Esophagus squamous epithelium (tissue), 5 donors: ENCODE measurements around the gene ARID2. TPM values are rescaled to one million over a fixed set of nuclear protein-coding genes. Genes with fewer than 3 reads are reported as not detected.

Source experiments
- DNase-seq: peaks from one replicate; lab custom pipeline; 2025; lab: John Stamatoyannopoulos, UW
- H3K27ac ChIP-seq, 4 donors: fragments of 200-600 bp; sonication (generic); one replicate each; pipeline ENCODE4 v1.5.1; 2016 to 2019; ENCODE audit warnings: mild to moderate bottlenecking in 1 of 4
- H3K27me3 ChIP-seq, 4 donors: fragments of 200-600 bp; sonication (generic); 1 replicate in 3 of 4; 2 replicates in 1 of 4; pipeline versions ENCODE4 v1.5.1 to v1.6.0; 2017 to 2021; ENCODE audit warnings: antibody characterized with exemption in 1 of 4
- H3K36me3 ChIP-seq, 3 donors: fragments of 200-600 bp; sonication (generic); one replicate each; pipeline ENCODE4 v1.5.1; 2016 to 2019
- H3K4me1 ChIP-seq, 3 donors: fragments of 200-600 bp; sonication (generic); one replicate each; pipeline ENCODE4 v1.5.1; 2017 to 2019
- H3K4me3 ChIP-seq, 4 donors: fragments of 200-600 bp; sonication (generic); 1 replicate in 3 of 4; 2 replicates in 1 of 4; pipeline ENCODE4 v1.5.1; 2016 to 2019; ENCODE audit warnings: mild to moderate bottlenecking in 2 of 4, moderate library complexity in 1 of 4
- H3K9me3 ChIP-seq, 3 donors: fragments of 200-600 bp; sonication (generic); one replicate each; pipeline ENCODE4 v1.5.1; 2016 to 2019
- POLR2A ChIP-seq, 4 donors: fragments of 450-650 bp; IDR thresholded peaks; one replicate each; pipeline ENCODE4 v1.6.1; 2017; ENCODE audit warnings: antibody characterized with exemption in 4 of 4, mild to moderate bottlenecking in 4 of 4, moderate library complexity in 3 of 4
- WGBS, 2 donors: methylation state at CpG; one replicate each; pipeline ENCODE4 v1.1.5; 2018; 5-methylcytosine and 5-hydroxymethylcytosine counted together
- intact Hi-C: fragments of 100-400 bp; cut with DNase I; formaldehyde crosslinking; loops from one replicate; pipeline ENCODE4 v1.15.0; 2022
- total RNA-seq, 4 donors: library from RNA; depleted of rRNA; stranded (reverse); fragments of >200 nt; gene quantifications; one replicate each; pipeline ENCODE4 v1.1.0, GENCODE V29; 2016
- TF ChIP-seq, protein P1 (sequence below), 6 experiments: fragments of 450-650 bp in 4 of 6; fragments of 200-600 bp in 2 of 6; sonication (generic) in 2 of 6; IDR thresholded peaks; one replicate each; pipeline ENCODE4 v1.5.1; 2016 to 2019; ENCODE audit warnings: antibody characterized with exemption in 6 of 6, mild to moderate bottlenecking in 4 of 6, moderate library complexity in 4 of 6
- donor health status: DM: yes; HTN: yes; CAD: no.

The ARID2 gene, protein sequence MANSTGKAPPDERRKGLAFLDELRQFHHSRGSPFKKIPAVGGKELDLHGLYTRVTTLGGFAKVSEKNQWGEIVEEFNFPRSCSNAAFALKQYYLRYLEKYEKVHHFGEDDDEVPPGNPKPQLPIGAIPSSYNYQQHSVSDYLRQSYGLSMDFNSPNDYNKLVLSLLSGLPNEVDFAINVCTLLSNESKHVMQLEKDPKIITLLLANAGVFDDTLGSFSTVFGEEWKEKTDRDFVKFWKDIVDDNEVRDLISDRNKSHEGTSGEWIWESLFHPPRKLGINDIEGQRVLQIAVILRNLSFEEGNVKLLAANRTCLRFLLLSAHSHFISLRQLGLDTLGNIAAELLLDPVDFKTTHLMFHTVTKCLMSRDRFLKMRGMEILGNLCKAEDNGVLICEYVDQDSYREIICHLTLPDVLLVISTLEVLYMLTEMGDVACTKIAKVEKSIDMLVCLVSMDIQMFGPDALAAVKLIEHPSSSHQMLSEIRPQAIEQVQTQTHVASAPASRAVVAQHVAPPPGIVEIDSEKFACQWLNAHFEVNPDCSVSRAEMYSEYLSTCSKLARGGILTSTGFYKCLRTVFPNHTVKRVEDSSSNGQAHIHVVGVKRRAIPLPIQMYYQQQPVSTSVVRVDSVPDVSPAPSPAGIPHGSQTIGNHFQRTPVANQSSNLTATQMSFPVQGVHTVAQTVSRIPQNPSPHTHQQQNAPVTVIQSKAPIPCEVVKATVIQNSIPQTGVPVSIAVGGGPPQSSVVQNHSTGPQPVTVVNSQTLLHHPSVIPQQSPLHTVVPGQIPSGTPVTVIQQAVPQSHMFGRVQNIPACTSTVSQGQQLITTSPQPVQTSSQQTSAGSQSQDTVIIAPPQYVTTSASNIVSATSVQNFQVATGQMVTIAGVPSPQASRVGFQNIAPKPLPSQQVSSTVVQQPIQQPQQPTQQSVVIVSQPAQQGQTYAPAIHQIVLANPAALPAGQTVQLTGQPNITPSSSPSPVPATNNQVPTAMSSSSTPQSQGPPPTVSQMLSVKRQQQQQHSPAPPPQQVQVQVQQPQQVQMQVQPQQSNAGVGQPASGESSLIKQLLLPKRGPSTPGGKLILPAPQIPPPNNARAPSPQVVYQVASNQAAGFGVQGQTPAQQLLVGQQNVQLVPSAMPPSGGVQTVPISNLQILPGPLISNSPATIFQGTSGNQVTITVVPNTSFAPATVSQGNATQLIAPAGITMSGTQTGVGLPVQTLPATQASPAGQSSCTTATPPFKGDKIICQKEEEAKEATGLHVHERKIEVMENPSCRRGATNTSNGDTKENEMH (N-terminal part only)
- total RNA-seq: 10 to 100 TPM; 15.3 to 38.1 (median 22.1) TPM

DNA sequence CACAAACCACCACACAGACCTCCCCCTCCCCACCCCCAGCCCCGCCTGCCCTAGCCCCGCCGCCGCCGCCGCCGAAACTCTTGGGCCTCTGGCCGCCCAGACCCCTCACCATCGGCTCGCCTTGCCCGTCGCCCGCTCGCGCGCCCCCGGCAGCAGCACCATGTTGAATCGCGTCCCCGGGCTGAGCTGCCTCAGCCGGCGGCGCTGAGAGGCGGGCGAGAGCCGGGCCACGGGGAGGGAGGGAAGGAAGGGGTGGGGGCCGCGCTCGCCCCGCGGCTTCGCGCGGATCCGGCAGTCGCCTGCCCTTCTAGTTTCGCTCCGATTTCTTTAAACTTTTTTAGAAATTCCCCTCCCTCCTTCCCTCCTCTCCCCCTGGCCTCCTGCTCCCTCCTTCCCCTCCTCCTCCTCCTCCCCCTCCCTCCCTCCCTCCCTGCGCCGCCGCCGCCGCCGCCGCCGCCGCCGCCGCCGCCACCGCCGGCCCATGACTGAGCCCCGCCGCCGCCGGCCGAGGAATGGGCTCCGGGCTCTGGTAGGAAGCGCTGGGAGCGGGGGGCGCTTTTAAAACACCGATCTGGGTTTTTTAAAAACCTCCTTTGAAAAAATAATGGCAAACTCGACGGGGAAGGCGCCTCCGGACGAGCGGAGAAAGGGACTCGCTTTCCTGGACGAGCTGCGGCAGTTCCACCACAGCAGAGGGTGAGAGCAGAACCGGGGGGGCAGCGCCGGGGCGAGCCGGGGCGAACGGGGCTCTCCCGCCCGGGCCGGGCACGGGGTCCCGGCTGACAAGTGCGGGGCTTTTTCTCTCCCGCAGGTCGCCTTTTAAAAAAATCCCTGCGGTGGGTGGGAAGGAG is at the start of gene ARID2:
Gene ARID2 (plus strand): TSS at position 474 of the 851 bp plus-strand sequence. CDS start 131 bp downstream, at position 605.
- WGBS, 2 donors: 0 to 1% methylated on average over 11 to 32 of the region's 88 CpGs
- Histone ChIP-seq H3K4me1 (peaks cover 11 to 56% (median 26%) of the 10 kb centered on the region in 3 donors), H3K27ac (peak within 1 kb of the TSS; percentile 99 to 100 (median 100)), H3K4me3 (peak within 1 kb of the TSS; percentile 84 to 98 (median 92)), H3K36me3 (no peaks in the 10 kb centered on the region), H3K27me3 (no peaks in the 10 kb centered on the region), H3K9me3 (no peaks in the 10 kb centered on the region)
- DNase-seq: peak; percentile 42
- intact Hi-C loops: loop anchor here (10.0 kb wide), 1 partner anchor 185 kb away; no protein-coding TSS in a partner anchor
- TF ChIP-seq, protein P1, sequence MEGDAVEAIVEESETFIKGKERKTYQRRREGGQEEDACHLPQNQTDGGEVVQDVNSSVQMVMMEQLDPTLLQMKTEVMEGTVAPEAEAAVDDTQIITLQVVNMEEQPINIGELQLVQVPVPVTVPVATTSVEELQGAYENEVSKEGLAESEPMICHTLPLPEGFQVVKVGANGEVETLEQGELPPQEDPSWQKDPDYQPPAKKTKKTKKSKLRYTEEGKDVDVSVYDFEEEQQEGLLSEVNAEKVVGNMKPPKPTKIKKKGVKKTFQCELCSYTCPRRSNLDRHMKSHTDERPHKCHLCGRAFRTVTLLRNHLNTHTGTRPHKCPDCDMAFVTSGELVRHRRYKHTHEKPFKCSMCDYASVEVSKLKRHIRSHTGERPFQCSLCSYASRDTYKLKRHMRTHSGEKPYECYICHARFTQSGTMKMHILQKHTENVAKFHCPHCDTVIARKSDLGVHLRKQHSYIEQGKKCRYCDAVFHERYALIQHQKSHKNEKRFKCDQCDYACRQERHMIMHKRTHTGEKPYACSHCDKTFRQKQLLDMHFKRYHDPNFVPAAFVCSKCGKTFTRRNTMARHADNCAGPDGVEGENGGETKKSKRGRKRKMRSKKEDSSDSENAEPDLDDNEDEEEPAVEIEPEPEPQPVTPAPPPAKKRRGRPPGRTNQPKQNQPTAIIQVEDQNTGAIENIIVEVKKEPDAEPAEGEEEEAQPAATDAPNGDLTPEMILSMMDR (IDR thresholded peaks at IDR 0.05): no peak
- TF ChIP-seq POLR2A (IDR thresholded peaks at IDR 0.05): peak in 1 of 4 donors; percentile 20

DNA sequence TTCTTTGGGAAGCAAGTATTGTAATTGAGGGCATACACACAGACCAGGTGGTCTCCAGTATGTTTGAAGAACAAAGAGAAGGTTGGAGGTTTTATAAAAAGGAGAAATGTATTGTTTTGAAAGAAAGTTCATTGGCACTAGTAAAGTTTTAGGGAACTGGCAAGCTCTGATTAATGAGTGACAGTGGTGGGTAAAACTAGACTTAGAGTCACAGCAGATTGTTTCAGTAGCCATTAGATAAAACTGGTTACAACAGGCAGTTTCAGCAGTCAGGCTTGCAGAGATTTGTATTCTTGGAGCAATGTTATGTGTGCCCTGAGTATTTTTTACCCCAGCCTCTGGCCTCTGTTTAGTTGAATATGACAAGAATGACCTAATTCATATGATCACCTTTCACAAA is 49.1 kb upstream of the ARID2 start:
- DNase-seq: no peak
- no peak overlapping the region for H3K27ac ChIP-seq
- H3K4me1 ChIP-seq: no peaks in the 10 kb centered on the region
- no peak for TF ChIP-seq POLR2A (IDR thresholded peaks at IDR 0.05)
- TF ChIP-seq, protein P1 (IDR thresholded peaks at IDR 0.05): no peak
- intact Hi-C loops: no loop called here
- H3K36me3 ChIP-seq: no peaks in the 10 kb centered on the region
- no peak overlapping the region for H3K4me3 ChIP-seq
- H3K27me3 ChIP-seq: peaks cover 0 to 5% (median 0%) of the 10 kb centered on the region in 4 donors
- no peaks in the 10 kb centered on the region for H3K9me3 ChIP-seq

DNA sequence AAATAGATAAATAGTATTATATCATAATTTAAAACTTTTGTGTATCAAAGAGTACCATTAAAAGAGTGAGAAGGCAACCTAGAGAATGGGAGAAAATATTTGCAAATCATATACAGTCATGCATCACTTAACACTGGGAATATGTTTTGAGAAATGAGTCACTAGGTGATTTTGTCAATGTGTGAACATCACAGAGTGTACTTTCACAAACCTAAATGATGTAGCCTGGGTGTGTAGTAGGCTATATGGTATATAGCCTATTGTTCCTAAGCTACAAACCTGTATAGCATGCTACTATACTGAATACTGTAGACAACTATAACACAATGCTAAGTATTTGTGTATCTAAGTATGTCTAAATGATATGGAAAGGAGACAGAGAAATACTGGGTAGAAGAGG is 48.0 kb upstream of the ARID2 start:
- no peak for DNase-seq
- H3K4me3 ChIP-seq: no peak overlapping the region
- H3K4me1 ChIP-seq: no peaks in the 10 kb centered on the region
- H3K27ac ChIP-seq: no peak overlapping the region
- intact Hi-C loops: no loop called here
- TF ChIP-seq, protein P1 (IDR thresholded peaks at IDR 0.05): no peak
- no peak for TF ChIP-seq POLR2A (IDR thresholded peaks at IDR 0.05)
- H3K36me3 ChIP-seq: no peaks in the 10 kb centered on the region
- peaks cover 0 to under 1% (median 0%) of the 10 kb centered on the region in 4 donors for H3K27me3 ChIP-seq
- no peaks in the 10 kb centered on the region for H3K9me3 ChIP-seq

DNA sequence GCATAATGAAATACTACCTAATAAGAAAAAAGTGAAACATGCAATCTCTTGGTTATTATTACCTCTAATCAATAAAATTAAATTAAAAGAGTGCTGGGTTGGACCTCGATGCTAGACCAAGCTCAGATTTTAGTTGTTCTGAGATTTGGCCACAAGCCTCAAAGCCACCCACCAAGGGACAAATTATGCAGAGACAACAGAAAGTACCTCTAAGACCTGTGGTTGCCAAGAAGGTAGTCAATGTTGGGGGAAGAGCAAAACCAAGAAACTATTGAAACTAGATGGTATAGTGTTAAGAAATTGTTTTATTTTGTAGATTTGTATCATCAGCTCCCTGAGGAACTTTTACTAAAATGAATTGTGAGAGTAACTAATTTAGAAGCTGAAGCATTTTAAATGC is 43.8 kb upstream of the ARID2 start:
- no peaks in the 10 kb centered on the region for H3K4me1 ChIP-seq
- H3K27me3 ChIP-seq: no peaks in the 10 kb centered on the region
- no peaks in the 10 kb centered on the region for H3K9me3 ChIP-seq
- intact Hi-C loops: no loop called here
- TF ChIP-seq POLR2A (IDR thresholded peaks at IDR 0.05): no peak
- TF ChIP-seq, protein P1 (IDR thresholded peaks at IDR 0.05): no peak
- no peaks in the 10 kb centered on the region for H3K36me3 ChIP-seq
- H3K4me3 ChIP-seq: no peak overlapping the region
- H3K27ac ChIP-seq: no peak overlapping the region
- 78 to 88% methylated on average over 1 of the region's 1 CpG for WGBS, 2 donors
- DNase-seq: no peak
